Gastroesophageal sphincter (tissue), 2 donors: ENCODE data around the gene CD300LD.

Source experiments
- EP300 ChIP-seq: sonication (generic); formaldehyde crosslinking; IDR thresholded peaks from one replicate; pipeline ENCODE4 v1.6.1; 2017; ENCODE audit warnings: antibody characterized with exemption, mild to moderate bottlenecking
- POLR2A ChIP-seq, 2 donors: fragments of 450-650 bp; IDR thresholded peaks; one replicate each; pipeline ENCODE4 v1.6.1; 2017; ENCODE audit warnings: antibody characterized with exemption in 2 of 2, mild to moderate bottlenecking in 2 of 2, moderate library complexity in 1 of 2

GRCh38 chr17:74623693-74624093 is 31.6 kb upstream of the CD300LD start, which contains the start of gene CD300E:
- no peak for TF ChIP-seq POLR2A (IDR thresholded peaks at IDR 0.05)
- TF ChIP-seq EP300, result no peak
